Activated CD4-positive, alpha-beta T cell treated with anti-CD3 and anti-CD28 coated beads, Interleukin-2, Interleukin-4, amounts not matched to agents 100 ng/mL and 50 ng/mL, durations not matched to agents 16 hours and 8 hours (primary cell): ENCODE measurements around the gene RNF123.

Experiments used
- DNase-seq: peaks from one replicate; pipeline ENCODE4 v3.0.0-alpha.2; 2020; ENCODE audit warnings: low spot score

RNF123 gene

DNA sequence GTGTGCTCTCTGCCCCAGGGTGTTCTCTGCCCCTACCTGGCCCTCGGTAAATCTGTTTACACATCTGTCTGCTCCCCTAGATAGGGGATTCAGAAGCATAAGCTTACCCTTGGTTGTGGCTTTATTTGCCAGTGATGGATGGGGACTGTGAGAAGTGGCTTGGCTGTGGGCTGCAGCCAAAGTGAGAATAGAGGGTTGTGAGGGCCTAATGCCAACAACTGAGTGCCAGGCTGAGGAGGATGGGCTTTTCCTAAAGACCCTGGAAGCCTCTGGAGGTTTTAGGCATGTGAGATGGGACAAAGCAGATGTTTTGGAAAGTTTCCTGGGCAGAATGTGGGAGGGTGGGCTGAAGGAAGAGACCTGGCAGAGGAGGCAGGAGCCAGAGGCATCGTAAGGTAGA lies 30.6 kb upstream of the RNF123 start:
- DNase-seq, result no peak

DNA sequence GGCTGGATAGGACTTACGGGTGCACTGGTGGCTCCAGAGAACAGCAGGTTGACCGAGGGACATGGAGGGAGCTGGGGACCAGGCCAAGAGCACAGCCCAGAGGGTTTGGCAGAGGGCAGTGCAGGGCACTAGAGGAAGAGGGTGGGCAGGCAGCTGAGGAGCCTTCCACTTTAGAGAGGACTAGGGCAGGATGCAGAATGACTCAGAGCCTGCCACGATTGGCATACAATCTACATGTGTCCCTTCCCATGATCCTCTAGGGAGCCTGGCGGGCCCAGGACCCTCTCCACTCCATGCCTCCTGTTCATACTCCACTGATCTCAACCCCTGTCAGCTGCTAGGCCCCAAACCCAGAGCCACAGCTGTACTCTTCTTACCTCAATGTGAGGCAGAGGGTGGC lies 29.6 kb upstream of the RNF123 start:
- DNase-seq, result no peak

DNA sequence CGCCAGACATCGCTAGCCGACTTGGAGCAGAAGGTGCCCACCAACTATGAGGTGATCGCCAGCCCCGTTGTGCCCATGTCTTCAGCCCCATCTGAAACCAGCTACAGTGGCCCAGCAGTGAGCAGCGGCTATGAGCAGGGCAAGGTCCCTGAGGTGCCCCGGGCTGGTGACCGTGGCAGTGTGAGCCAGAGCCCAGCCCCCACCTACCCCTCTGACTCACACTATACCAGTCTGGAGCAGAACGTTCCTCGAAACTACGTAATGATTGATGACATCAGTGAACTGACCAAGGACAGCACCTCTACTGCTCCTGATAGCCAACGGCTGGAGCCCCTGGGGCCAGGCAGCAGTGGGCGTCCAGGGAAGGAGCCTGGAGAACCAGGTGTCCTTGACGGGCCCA lies 28.1 kb upstream of the RNF123 start:
- DNase-seq, result no peak

DNA sequence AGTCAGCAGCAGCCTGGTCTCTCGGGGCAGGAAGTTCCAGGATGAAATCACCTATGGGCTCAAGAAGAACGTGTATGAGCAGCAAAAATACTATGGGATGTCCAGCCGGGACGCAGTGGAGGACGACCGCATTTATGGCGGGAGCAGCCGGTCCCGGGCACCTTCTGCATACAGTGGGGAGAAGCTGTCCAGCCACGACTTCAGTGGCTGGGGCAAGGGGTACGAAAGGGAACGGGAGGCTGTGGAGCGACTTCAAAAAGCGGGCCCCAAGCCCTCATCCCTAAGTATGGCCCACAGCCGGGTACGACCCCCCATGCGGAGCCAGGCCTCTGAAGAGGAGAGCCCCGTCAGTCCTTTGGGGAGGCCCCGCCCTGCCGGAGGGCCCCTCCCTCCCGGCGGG lies 27.3 kb upstream of the RNF123 start:
- no peak for DNase-seq

DNA sequence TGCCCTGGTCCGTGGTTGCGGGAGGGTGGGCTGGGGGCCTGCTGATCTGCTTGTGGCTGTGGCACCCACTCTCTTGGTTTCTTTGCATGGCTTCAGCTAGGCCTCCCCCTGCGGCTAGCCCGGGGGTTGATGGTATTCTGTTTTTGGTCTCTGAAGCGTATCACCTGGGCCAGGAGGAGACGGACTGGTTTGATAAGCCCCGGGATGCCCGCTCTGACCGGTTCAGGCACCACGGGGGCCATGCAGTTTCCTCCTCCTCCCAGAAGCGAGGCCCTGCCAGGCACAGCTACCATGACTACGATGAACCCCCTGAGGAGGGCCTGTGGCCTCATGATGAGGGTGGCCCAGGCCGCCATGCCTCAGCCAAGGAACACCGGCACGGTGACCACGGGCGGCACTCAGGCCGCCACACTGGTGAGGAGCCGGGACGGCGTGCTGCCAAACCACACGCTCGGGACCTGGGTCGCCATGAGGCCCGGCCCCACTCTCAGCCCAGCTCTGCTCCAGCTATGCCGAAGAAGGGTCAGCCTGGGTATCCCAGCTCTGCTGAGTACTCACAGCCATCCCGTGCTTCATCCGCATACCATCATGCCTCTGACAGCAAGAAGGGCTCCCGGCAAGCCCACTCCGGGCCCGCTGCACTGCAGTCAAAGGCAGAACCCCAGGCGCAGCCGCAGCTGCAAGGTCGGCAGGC lies 26.5 kb upstream of the RNF123 start:
- DNase-seq, result no peak

DNA sequence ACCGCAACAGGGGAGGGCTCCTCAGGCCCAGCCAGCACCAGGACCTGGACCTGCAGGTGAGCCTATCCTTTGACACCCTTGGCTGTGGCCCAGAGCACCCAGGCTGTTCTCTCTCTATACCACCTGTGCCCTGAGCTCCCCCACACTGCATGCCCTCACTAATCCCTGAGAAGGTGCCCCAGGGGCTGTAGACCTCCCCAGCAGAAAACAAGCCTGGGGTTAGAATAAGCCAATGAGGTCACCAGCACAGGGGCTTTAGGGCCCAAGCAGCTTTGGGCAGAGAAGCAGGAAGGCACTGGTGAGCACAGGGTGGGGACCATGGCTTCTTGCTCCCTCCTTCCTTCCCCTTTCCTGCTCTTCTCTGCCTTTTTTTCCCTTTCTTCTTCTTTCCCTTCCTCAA lies 25.5 kb upstream of the RNF123 start:
- no peak for DNase-seq

DNA sequence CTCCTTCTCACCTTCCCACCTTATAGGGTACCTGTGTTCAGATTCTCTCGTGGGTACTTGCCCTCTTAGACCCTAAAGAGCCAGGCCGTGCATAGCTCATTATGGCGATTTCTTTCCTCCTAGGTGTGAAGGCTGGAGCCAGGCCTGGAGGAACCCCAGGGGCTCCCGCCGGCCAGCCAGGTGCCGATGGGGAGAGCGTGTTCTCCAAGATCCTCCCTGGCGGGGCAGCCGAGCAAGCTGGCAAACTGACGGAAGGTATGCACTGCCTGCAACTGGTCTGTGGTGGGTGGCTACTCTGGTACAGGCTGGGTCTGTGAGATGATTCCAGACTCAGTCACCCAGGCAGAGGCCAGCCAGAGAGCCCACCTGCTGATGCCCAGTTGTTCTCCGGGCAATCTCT lies 25.1 kb upstream of the RNF123 start:
- no peak for DNase-seq

DNA sequence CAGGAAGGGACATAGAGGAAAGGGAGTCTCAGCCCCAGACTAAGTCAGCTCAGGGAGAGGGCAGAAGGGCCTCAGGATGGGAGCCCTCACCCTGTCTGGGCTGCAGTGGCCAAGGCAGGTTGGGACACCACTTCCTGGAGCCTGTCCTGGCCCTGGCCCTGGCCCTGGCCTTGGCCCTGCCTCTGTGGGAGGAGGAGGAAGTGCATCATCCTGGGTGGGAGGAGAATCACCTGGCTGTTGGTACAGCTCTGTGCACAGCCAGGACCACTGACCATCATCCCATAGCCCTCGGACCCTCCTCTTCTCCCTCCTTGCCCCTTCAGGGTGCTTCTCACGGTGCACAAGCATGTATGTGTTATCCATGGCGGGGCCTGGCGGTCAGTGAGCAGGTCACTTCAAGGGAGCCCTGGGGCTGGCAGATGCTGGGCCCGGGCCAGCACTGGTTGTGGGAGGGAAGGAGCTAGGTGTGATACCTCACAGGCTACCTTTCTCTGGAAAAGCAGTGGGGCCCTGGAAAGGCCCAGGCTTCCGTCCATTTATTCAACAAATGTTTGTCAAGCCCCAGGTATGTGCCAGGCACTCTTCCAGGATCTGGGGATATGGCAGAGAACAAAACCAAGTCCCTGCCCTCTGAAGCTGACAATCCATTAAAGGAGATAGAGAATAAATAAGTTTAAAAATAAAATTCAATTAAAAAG lies 23.4 kb upstream of the RNF123 start:
- DNase-seq, result no peak

DNA sequence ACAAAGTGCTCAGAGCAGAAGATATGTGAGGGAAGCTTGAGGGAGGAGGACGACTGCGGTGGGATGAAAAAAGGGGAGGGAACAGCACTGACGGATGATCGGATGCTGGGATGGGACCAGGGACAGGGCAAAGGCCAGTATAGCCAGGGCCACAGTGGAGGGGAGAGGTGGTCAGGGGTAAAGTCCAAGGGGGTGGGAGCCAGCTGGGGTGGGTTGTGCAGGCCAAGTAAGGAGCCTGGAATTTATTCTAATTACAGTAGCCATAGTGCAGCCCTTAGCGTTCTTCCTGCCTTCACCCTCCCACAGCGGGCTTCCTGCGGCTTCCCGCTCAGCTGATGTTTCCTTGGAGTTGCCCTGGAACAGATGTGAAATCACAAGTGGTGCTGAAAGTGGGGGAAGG lies 22.8 kb upstream of the RNF123 start:
- DNase-seq, result no peak

DNA sequence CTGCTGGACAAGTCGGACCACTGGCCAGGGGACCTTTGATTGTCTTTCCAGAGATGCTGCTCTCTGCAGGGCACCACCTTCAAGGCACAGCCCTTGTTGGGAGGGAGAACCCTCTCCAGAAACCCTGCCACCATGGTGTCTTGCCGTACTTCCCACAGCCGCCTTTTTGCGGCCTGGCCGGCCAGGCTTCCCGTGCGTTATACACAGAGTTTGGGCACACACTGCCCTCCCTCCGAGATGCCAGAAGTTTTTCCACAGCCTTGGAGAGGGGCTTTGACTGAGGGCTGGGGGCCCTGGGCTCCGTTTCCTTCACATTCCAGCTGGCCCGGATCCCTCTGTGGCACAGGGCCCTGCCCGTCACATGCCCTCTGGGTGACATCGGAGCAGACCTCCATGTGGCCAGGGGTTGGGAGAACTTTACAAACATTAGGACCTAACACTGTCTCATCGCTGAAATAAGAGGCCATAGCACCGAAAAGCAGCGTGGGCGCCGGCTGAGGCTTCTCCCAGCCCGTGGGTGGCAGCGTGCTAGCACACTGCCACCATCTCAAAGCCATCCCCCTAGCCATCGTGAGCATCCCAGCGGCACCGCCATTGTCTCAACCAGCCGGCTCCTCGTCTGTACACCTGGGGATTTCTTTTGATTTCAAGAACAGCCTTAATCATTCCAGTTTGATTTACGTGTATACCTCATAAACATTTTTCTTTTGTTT lies 21.5 kb upstream of the RNF123 start:
- no peak for DNase-seq

DNA sequence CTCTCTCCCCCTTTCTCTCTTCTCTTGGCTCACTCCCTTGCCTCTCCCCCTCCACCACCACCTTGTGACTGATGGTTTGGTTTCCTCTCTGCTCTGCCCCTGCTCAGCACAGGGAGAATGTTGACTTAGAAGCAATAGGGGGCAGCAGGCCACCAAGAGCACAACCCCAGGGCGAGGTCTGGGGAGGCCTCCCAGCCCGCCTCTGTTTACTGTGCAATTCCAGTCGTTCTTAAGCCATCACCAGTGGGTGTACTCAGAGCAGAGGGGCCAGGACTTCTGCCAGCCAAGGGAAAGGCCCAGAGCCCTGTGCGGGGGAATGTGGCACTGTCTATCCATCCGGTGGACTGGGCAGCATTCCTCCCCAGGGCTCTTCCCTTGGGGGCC lies 21.0 kb upstream of the RNF123 start:
- no peak for DNase-seq

DNA sequence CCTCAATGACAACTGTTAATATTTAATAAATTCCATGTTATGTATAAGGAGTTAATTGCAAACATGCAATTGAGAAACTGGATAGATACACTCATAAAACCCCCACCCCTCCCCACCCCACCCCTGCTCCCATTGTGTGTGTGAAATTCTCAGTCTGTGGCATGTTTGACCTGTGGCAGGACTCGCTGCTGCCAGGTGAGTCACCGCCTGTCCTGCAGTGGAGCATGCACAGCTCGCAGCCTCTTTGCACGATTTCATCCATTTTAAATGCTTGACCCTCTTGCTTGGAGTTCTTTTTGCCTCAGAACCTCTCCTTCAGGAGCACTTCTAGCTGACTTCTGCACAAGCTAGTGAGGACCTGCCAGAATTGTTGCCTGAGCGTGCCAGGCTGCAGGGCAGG lies 20.5 kb upstream of the RNF123 start:
- DNase-seq, result no peak

DNA sequence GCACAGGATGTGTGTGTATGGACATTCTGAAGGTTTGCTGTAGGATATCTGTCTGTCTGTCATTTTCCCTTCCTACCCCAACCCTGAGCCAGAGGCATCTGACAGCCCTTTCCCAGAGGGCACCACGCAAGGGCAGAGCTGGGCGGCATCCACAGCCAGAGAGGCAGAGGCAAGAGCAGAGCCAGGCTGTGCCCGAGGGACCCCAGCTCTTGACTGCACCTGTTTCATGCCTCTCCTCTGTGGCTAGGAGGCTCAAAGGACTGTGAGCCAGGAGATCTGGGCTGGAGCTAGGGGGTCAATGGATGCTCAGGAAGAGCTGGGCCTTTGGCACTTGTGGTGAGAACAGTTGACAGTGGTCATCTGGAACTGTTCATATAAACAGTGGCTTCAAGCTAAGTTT lies 20.0 kb upstream of the RNF123 start:
- no peak for DNase-seq

DNA sequence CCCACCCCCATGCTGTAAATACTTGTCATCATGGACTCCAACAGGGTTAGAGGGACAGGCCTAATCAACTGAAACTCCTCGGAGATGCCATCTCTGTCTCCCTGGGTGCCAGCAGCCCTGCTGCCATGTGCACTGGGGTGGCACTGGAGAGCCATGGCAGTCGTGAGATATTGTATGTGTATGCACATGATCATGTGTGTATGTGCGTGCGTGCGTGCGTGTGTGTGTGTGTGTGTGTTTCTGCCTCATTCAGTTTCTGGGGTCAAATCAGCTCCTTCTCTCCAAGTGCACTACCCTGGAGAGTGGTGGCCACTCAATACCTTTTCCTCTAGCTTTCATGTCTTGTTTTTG lies 18.4 kb upstream of the RNF123 start:
- no peak for DNase-seq

DNA sequence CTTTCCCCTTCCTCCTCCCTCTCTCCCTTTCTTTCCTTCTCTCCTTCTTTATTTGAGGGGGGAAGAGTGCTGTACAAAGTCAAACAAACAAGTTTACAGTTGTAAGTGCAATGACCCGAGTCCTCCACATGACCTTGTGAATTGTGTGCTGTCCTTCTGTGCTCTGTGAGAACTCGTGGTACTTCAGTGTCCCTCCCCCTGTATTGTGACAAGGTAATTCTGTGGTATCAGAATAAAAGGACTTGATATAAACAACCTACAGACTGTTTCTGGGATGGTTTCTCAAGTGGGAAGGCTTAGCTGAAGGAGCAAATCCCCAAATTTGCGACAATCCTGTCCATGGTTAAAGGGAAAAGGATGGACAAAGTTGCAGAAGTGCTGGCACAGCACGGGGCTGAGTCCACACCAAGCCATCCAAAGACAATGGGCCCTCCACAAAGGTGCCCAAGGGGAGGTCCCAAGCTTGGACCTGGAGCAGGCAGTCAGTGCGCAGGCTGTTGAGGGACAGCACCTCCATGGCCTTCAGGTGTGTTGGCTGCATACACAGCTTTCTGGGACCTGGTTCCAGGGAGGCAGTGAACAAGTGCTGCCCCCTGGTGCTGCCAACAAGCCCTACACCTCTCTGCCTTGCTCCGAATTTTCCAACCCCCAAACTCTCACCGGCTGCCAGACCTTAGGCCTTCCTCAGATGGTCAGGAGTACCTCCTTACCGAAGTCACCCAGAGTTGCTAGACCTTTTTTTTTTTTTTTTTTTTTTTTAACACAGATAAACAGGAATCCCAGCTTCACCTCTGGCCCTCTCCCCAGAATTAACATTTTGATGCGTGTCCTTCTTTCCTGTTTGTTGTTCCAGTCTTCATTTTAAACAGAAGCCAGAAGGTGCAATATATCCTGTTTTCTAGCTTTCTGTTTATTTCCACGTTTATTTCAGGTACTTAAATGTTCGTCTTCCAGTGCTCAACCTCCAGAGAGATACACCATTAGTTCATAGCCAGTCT lies 17.8 kb upstream of the RNF123 start:
- peak; percentile 77 for DNase-seq

DNA sequence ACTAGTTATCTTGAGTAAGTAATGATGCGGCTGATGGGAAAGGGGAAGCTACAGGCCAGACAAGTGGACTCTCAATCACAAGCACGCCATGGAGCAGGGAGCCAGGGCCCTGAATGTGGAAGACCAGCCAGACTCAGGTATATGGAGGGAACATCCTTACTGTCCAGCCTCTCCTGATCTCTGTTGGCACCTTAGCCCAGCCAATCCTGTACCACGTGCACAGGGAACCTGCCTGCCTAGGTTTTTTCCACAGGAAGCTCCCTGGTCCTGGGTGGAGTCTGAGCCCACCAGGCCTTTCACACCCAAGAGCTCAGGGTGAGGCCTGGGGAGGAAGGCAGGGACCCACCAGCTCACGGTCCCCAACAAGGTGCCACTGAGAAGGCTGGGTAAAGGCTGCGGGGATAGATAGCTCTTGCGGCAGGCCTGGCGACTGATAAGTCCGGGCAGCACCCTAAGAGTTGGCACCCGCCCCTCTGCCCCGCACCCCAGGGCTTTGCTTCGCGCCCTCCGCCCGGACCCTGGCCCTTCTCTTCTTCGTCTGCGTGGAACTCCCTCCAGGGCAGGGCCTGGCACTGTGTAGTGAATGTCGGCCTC lies 16.1 kb upstream of the RNF123 start:
- DNase-seq, result peak; percentile 28

DNA sequence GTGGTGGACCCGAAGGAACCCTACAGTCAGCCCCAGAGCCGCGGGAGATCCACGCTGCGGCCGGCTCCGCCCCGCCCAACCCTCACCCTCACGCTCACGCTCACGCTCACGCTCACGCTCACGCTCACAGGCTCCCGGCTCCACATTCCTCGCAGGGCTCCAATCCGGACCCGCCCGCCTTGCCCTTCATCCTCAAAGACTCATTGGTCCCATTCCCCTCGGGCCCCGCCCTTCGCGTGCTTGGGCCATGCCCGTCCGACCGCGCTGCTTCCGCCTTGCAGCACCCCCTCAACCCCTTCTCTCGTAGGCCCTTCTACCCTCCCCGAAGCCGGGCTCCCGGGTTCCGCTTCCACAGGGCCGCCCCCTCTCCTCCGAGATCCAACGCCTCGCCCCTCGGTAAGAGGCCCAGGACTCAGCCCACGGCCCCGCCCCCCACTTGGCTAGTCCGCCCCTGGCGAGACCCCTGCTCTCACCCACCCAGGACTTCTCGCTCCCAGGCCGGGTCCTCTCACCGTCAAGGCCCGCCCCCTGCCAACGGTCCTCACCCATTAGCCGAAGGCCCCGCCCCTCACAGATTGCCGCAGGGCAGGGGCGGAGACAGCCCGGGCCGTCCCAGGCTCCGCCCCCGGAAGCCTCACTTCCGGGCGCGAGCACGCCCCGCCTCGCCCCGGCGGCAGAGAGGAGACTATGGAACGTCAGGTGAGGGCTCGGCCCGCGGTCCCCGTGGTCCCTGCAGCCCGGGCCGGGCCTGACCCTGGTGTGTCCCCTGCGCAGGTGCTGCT lies 15.5 kb upstream of the RNF123 start, which contains the start of gene APEH:
Gene APEH (plus strand): TSS at position 637 of the 782 bp plus-strand sequence. CDS start 51 bp downstream, at position 688.
- peak; percentile 99 for DNase-seq

DNA sequence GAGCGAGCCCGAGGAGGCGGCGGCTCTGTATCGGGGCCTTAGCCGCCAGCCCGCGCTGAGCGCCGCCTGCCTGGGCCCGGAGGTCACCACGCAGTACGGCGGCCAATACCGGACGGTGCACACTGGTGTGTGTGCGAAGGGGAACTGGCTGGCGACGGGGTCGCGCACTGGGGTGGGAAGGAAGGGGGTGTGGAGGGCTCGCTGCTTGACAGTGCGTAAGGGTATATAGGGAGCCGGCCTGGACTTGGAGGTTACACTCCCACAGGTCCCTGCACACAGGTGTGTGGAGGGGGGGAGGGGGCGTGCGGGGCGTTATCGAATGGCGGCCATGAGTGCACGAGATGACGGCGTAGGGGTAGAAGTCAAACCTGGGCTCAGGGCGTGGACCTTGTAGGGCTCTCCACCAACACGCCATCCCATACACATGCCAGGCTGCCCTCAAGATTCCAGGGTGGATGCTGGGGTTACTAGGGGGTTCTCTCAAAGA lies 14.8 kb upstream of the RNF123 start:
- no peak for DNase-seq

DNA sequence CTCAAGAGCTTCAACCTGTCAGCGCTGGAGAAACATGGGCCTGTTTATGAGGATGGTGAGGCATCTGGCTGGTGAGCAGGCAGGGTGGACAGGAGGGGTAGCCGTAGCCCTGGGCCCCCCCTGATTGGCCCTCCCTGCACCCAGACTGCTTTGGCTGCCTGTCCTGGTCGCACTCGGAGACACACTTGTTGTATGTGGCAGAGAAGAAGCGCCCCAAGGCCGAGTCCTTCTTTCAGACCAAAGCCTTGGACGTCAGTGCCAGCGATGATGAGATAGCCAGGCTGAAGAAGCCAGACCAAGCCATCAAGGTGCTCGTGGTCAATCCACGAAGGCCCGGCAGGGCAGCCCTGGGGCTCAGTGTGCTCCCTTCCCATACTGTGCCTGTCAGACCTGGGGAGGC lies 13.4 kb upstream of the RNF123 start:
- no peak for DNase-seq

DNA sequence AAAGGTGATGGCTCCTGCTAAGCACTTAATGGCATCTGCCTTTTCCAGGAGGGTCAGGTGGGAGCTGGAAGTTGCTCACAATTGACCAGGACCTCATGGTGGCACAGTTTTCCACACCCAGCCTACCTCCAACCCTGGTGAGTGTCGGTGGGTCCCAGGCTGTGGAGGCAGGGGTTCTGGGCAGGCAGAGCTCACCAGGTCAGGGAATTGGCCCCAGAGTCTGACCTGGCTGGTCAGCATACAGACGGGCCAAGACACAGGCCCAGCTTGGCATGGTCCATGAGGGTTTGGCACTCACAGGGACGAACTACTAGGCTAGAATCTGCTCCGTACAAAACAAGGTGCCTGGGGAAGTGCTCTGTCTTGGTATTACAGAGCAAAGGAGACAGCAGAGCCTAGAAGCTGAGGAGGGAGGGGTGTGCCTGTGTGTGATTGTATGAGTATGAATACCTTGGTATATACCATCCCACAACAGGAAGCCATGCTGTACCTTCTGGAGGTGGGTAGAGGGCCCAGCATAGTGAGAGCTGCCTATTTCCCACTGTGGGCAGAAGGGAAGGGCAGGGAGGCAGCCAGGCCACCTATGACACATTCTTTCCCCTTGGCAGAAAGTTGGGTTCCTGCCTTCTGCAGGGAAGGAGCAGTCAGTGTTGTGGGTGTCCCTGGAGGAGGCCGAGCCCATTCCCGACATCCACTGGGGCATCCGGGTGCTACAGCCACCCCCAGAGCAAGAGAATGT lies 8.7 kb upstream of the RNF123 start:
- DNase-seq, result no peak
